Germinal center (tissue), 1 donor: Measurements from ENCODE around the gene SRC.

ENCODE experiments used
- DNase-seq: peaks from one replicate; pipeline ENCODE4 v3.0.0; 2012; ENCODE audit warnings: mixed read lengths, low spot score

The SRC gene

GRCh38 chr20:37430044-37430443 is 84.1 kb downstream of the SRC start:
- no peak for DNase-seq

GRCh38 chr20:37430778-37431460 is 85.0 kb downstream of the SRC start:
- no peak for DNase-seq

- DNase-seq: no peak
These were observed 85.8 kb downstream of the SRC start for GRCh38 chr20:37431786-37432185.

- DNase-seq: no peak
These were observed 86.7 kb downstream of the SRC start for GRCh38 chr20:37432606-37433005.

GRCh38 chr20:37435607-37436006 is 89.7 kb downstream of the SRC start:
- DNase-seq: no peak

GRCh38 chr20:37436527-37437186 is 90.7 kb downstream of the SRC start:
- no peak for DNase-seq

- DNase-seq: no peak
These were observed 91.7 kb downstream of the SRC start for GRCh38 chr20:37437676-37438075.

- DNase-seq: no peak
These were observed 92.7 kb downstream of the SRC start for GRCh38 chr20:37438464-37439222.

- DNase-seq: no peak
These were observed 93.4 kb downstream of the SRC start for GRCh38 chr20:37439223-37439933.

- DNase-seq: no peak
These were observed 95.1 kb downstream of the SRC start for GRCh38 chr20:37441023-37441422.

- no peak for DNase-seq
These were observed 96.6 kb downstream of the SRC start for GRCh38 chr20:37442547-37442946.

- no peak for DNase-seq
These were observed 97.0 kb downstream of the SRC start for GRCh38 chr20:37442986-37443385.

GRCh38 chr20:37443596-37443995 is 97.7 kb downstream of the SRC start:
- DNase-seq: no peak

GRCh38 chr20:37445041-37445440 is 99.1 kb downstream of the SRC start:
- DNase-seq: no peak

GRCh38 chr20:37446286-37447032 is 100.5 kb downstream of the SRC start:
- DNase-seq: no peak

GRCh38 chr20:37447688-37448087 is 101.7 kb downstream of the SRC start:
- DNase-seq: no peak

GRCh38 chr20:37449276-37449675 is 103.3 kb downstream of the SRC start:
- no peak for DNase-seq

GRCh38 chr20:37450344-37450743 is 104.4 kb downstream of the SRC start:
- no peak for DNase-seq

GRCh38 chr20:37451616-37452015 is 105.7 kb downstream of the SRC start:
- no peak for DNase-seq

- no peak for DNase-seq
These were observed 106.3 kb downstream of the SRC start for GRCh38 chr20:37452236-37452635.

- DNase-seq: no peak
These were observed 107.3 kb downstream of the SRC start for GRCh38 chr20:37453288-37453687.

- no peak for DNase-seq
These were observed 107.9 kb downstream of the SRC start for GRCh38 chr20:37453836-37454235.
